ENCODE measurements around the gene SETBP1. TPM values are rescaled to one million over a fixed set of nuclear protein-coding genes. Genes with fewer than 3 reads are reported as not detected.
"Not testable (repeated sequence)": the region's sequence is repeated elsewhere in the genome, so short reads cannot be mapped to it uniquely, and the experiment has no call there.

SETBP1 gene
- total and polyA plus RNA-seq, 2 donors from 2014 or later = 2.7 to 71.7 TPM

GRCh38 chr18:44798433-44799048 lies 117.9 kb downstream of the SETBP1 start:
- H3K9ac ChIP-seq (ENCODE audit: low read length in 3 of 3) = no peak overlapping the region
- intact Hi-C loops (cut with DNase I) = no loop called here
- no peaks in the 10 kb centered on the region for H3K9me3 ChIP-seq (ENCODE audit: control insufficient read depth in 2 of 3, insufficient read depth in 1 of 3, low read length in 3 of 3)
- peaks cover 0 to 2% (median 0%) of the 10 kb centered on the region in 3 donors for H3K36me3 ChIP-seq (ENCODE audit: control insufficient read depth in 2 of 3, insufficient read depth in 3 of 3, low read length in 3 of 3)
- H3K4me3 ChIP-seq (ENCODE audit: low read length in 3 of 3) = no peak overlapping the region
- H3K27me3 ChIP-seq (ENCODE audit: control insufficient read depth, insufficient read depth, low read length) = no peaks in the 10 kb centered on the region
- H3K4me1 ChIP-seq (ENCODE audit: control insufficient read depth in 2 of 3, insufficient read depth in 2 of 3, low read depth in 1 of 3, low read length in 3 of 3) = peaks cover 5 to 75% (median 55%) of the 10 kb centered on the region in 3 donors
- FAIRE-seq (no peak), DNase-seq (no peak)
- TF ChIP-seq, protein P1, sequence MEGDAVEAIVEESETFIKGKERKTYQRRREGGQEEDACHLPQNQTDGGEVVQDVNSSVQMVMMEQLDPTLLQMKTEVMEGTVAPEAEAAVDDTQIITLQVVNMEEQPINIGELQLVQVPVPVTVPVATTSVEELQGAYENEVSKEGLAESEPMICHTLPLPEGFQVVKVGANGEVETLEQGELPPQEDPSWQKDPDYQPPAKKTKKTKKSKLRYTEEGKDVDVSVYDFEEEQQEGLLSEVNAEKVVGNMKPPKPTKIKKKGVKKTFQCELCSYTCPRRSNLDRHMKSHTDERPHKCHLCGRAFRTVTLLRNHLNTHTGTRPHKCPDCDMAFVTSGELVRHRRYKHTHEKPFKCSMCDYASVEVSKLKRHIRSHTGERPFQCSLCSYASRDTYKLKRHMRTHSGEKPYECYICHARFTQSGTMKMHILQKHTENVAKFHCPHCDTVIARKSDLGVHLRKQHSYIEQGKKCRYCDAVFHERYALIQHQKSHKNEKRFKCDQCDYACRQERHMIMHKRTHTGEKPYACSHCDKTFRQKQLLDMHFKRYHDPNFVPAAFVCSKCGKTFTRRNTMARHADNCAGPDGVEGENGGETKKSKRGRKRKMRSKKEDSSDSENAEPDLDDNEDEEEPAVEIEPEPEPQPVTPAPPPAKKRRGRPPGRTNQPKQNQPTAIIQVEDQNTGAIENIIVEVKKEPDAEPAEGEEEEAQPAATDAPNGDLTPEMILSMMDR (IDR thresholded peaks at IDR 0.05; ENCODE audit: borderline replicate concordance, extremely low read depth, insufficient read depth) = no peak
- H3K27ac ChIP-seq (ENCODE audit: low read depth in 2 of 2, low read length in 2 of 2) = peak overlapping the region; percentile 47 to 57

DNA sequence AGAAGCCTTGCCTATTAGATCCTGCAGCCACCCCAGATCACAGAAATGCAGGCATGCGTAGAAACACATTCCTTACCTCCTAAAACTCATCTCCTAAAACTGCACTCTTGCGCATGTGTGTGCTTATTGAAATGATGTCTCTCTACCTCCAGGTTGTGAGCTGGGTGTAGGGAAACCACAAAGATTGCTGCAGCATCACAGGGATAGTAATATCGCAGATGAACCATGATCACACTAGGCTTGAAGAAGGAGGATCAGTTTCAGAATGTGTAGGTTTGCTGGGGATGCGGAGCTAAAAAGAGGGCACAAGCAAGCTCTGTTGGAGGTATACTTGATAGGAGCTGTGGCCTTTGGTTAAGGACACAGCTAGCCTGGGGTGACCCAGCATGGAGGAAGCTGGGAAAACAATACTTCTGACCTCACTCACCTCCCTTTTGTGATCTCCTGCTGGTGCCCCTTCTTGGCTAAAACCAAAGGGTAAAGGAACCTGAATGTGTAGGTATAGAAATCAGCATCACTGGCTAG lies 118.8 kb downstream of the SETBP1 start:
- H3K9ac ChIP-seq (ENCODE audit: low read length in 3 of 3) = no peak overlapping the region
- H3K9me3 ChIP-seq (ENCODE audit: control insufficient read depth in 2 of 3, insufficient read depth in 1 of 3, low read length in 3 of 3) = no peaks in the 10 kb centered on the region
- DNase-seq (no peak), FAIRE-seq (no peak)
- peaks cover 5 to 73% (median 55%) of the 10 kb centered on the region in 3 donors for H3K4me1 ChIP-seq (ENCODE audit: control insufficient read depth in 2 of 3, insufficient read depth in 2 of 3, low read depth in 1 of 3, low read length in 3 of 3)
- H3K36me3 ChIP-seq (ENCODE audit: control insufficient read depth in 2 of 3, insufficient read depth in 3 of 3, low read length in 3 of 3) = peaks cover 0 to 2% (median 0%) of the 10 kb centered on the region in 3 donors
- intact Hi-C loops (cut with DNase I) = no loop called here
- peak overlapping the region; percentile 47 to 57 for H3K27ac ChIP-seq (ENCODE audit: low read depth in 2 of 2, low read length in 2 of 2)
- no peaks in the 10 kb centered on the region for H3K27me3 ChIP-seq (ENCODE audit: control insufficient read depth, insufficient read depth, low read length)
- no peak overlapping the region for H3K4me3 ChIP-seq (ENCODE audit: low read length in 3 of 3)
- TF ChIP-seq, protein P1 (IDR thresholded peaks at IDR 0.05; ENCODE audit: borderline replicate concordance, extremely low read depth, insufficient read depth) = no peak

- peaks cover 0 to 2% (median 0%) of the 10 kb centered on the region in 3 donors for H3K36me3 ChIP-seq (ENCODE audit: control insufficient read depth in 2 of 3, insufficient read depth in 3 of 3, low read length in 3 of 3)
- H3K27me3 ChIP-seq (ENCODE audit: control insufficient read depth, insufficient read depth, low read length) = no peaks in the 10 kb centered on the region
- H3K9ac ChIP-seq (ENCODE audit: low read length in 3 of 3) = no peak overlapping the region
- no peaks in the 10 kb centered on the region for H3K9me3 ChIP-seq (ENCODE audit: control insufficient read depth in 2 of 3, insufficient read depth in 1 of 3, low read length in 3 of 3)
- TF ChIP-seq, protein P1 (IDR thresholded peaks at IDR 0.05; ENCODE audit: borderline replicate concordance, extremely low read depth, insufficient read depth) = no peak
- peaks cover 5 to 75% (median 54%) of the 10 kb centered on the region in 3 donors for H3K4me1 ChIP-seq (ENCODE audit: control insufficient read depth in 2 of 3, insufficient read depth in 2 of 3, low read depth in 1 of 3, low read length in 3 of 3)
- peak overlapping the region; percentile 47 to 54 for H3K27ac ChIP-seq (ENCODE audit: low read depth in 2 of 2, low read length in 2 of 2)
- peak overlapping the region in 2 of 3 donors; percentile 7 to 38 for H3K4me3 ChIP-seq (ENCODE audit: low read length in 3 of 3)
- DNase-seq (no peak), FAIRE-seq (no peak)
- intact Hi-C loops (cut with DNase I) = no loop called here
Measured at GRCh38 chr18:44799907-44800421, 119.3 kb downstream of the SETBP1 start.

- Histone ChIP-seq H3K4me1 (ENCODE audit: control insufficient read depth in 2 of 3, insufficient read depth in 2 of 3, low read depth in 1 of 3, low read length in 3 of 3) (peaks cover 5 to 75% (median 57%) of the 10 kb centered on the region in 3 donors), H3K27ac (ENCODE audit: low read depth in 2 of 2, low read length in 2 of 2) (peak overlapping the region; percentile 47 to 54)
- H3K4me3 ChIP-seq (ENCODE audit: low read length in 3 of 3); H3K9ac ChIP-seq (ENCODE audit: low read length in 3 of 3); FAIRE-seq; H3K27me3 ChIP-seq (ENCODE audit: control insufficient read depth, insufficient read depth, low read length); intact Hi-C loops (cut with DNase I); H3K36me3 ChIP-seq (ENCODE audit: control insufficient read depth in 2 of 3, insufficient read depth in 3 of 3, low read length in 3 of 3); H3K9me3 ChIP-seq (ENCODE audit: control insufficient read depth in 2 of 3, insufficient read depth in 1 of 3, low read length in 3 of 3); DNase-seq: not testable (repeated sequence)
Measured at GRCh38 chr18:44800766-44801165, 120.1 kb downstream of the SETBP1 start.

All from kidney (tissue), 14 donors.